Stimulated activated CD8-positive, alpha-beta memory T cell treated with anti-CD3 and anti-CD28 coated beads, Interleukin-2, amount 100 ng/mL, for 1 hour (primary cell): Measurements from ENCODE around the gene TNFAIP3.

ENCODE experiments used
- DNase-seq, 2 donors: peaks; one replicate each; pipeline ENCODE4 v3.0.0-alpha.2; 2020; ENCODE audit warnings: low read depth in 2 of 2

The TNFAIP3 gene

GRCh38 chr6:137863091-137863797 is 3.8 kb upstream of the TNFAIP3 start:
- no peak for DNase-seq

GRCh38 chr6:137864812-137865508 is 2.1 kb upstream of the TNFAIP3 start:
- no peak for DNase-seq

- no peak for DNase-seq
These were observed 702 bp upstream of the TNFAIP3 start for GRCh38 chr6:137866200-137866913.

GRCh38 chr6:137867685-137868509 is 838 bp downstream of the TNFAIP3 start:
- no peak for DNase-seq

GRCh38 chr6:137868721-137869548 is 1.9 kb downstream of the TNFAIP3 start:
- DNase-seq = no peak

- DNase-seq = no peak
These were observed 2.7 kb downstream of the TNFAIP3 start for GRCh38 chr6:137869549-137870307.

- no peak for DNase-seq
These were observed 3.2 kb downstream of the TNFAIP3 start for GRCh38 chr6:137870308-137870644.

GRCh38 chr6:137870744-137871247 is 3.7 kb downstream of the TNFAIP3 start:
- no peak for DNase-seq

- no peak for DNase-seq
These were observed 4.2 kb downstream of the TNFAIP3 start for GRCh38 chr6:137871291-137871690.

GRCh38 chr6:137871831-137872454 is 4.9 kb downstream of the TNFAIP3 start:
- no peak for DNase-seq

- no peak for DNase-seq
These were observed 5.6 kb downstream of the TNFAIP3 start for GRCh38 chr6:137872581-137873115.

GRCh38 chr6:137873273-137873762 is 6.3 kb downstream of the TNFAIP3 start:
- no peak for DNase-seq

- no peak for DNase-seq
These were observed 7.4 kb downstream of the TNFAIP3 start for GRCh38 chr6:137874204-137875057.

- DNase-seq = no peak
These were observed 8.0 kb downstream of the TNFAIP3 start for GRCh38 chr6:137875058-137875520.

GRCh38 chr6:137875606-137876005 is 8.5 kb downstream of the TNFAIP3 start:
- DNase-seq = no peak

GRCh38 chr6:137876547-137876946 is 9.5 kb downstream of the TNFAIP3 start:
- DNase-seq = no peak

- DNase-seq = no peak
These were observed 10.1 kb downstream of the TNFAIP3 start for GRCh38 chr6:137877113-137877512.

- DNase-seq = no peak
These were observed 10.5 kb downstream of the TNFAIP3 start for GRCh38 chr6:137877606-137878005.
